Sciatic nerve (tissue), 2 donors: ENCODE results near the gene SPRYD7. TPM values are rescaled to one million over a fixed set of nuclear protein-coding genes. Genes with fewer than 3 reads are reported as not detected.

Source experiments
- ATAC-seq: fragments of 200-7000 bp; cut with Tn5 transposase; one replicate; pipeline ENCODE4 v1.9.1; 2020; ENCODE audit warnings: mild to moderate bottlenecking, moderate library complexity
- DNase-seq: peaks from one replicate; pipeline ENCODE4 v3.0.0-alpha.2; 2020; ENCODE audit warnings: low spot score
- intact Hi-C: fragments of 100-400 bp; cut with DNase I; formaldehyde crosslinking; loops from one replicate; pipeline ENCODE4 v1.14.2; 2022
- total RNA-seq: library from RNA; stranded (reverse); fragmentation: NEBNext Ultra II Directional; extraction: Animal tissue kit (Norgen Biotek cat#: 25700); gene quantifications from one replicate; pipeline ENCODE4 v1.2.1, GENCODE V29; 2021
- donor health status: DM: no; HTN: no; CAD: no.
- donor health status: DM: no; HTN: no; CAD: no.

The SPRYD7 gene
- total RNA-seq, 1 donor from 2014 or later = 7.8 TPM

DNA sequence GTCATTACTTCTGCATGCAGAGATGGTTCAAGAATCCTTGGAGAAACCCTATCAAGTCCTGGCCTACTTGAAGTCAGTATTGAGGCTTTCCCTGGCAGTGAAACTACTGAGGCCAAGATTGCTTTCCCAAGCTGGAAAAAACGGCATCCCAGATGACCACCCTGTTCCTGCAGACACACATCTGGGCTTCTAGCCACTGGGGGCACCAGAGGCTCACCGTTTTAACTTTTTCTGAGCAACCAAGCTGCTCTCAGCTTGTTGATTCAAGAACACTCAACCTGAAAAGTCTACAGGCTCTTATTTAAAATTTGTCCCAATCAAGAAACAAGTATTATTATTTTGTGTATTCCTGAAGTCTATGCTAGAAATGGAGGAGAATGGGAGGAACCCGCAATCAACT is 66.6 kb downstream of the SPRYD7 start:
- no peak for DNase-seq
- intact Hi-C loops = no loop called here

DNA sequence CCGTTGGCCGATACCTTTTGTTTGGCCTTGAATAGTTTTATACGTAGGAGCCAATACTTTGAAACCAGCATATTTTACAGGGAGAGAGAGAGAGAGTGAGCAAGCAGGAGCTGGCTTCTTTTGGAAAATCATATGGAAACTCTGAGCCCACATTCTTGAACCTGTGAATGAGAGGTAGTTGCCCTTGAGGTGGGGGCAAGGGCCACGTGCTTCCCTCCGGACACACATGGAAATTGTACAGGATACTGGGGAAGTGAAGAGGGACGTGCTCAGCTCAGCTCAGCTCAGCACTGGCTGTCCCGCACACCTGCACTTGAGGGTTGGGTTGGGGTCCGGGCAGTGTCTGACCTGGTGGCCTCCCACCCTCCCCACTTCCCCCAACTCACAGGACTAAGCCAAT is 68.3 kb downstream of the SPRYD7 start:
- intact Hi-C loops = no loop called here

More for the DNA sequence above, 66.6 kb downstream of the SPRYD7 start:
- ATAC-seq = no peak

DNA sequence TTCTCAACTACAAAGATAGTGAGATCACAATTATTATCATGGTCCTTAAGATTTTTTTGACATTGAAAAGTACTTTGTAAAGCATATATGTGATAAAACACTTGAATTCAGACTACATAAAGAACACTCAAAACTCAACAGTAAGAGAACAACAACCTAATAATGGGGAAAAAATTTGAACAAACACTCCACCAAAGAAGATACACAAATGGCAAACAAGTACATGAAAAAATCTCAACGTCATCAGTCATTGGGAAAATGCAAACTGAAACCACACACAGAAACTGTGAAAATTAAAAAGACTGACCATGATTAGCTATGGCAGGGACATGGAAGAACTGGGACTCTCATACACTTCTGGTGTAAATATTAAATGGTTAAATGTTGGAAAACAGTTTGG is 70.9 kb downstream of the SPRYD7 start:
- DNase-seq = no peak
- no peak for ATAC-seq
- intact Hi-C loops = no loop called here

More for the DNA sequence above, 68.3 kb downstream of the SPRYD7 start:
- DNase-seq = no peak
- ATAC-seq = no peak

DNA sequence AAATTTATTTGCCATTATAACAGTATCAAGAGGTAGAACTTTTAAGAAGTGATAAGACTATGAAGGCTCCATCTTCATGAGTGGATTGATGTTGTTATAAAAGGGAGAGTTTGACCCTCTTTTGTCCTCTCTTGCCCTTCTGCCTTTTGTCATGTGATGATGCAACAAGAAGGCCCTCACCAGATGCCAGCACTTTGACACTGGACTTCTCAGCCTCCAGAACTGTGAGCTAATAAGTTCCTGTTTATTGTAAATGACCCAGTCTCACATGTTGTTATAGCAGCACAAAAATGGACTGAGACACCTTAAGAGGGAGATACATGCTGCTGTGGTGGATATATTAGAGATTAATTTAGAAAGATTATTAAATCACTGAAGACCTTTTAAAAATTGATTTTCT is 71.6 kb downstream of the SPRYD7 start:
- DNase-seq = no peak
- ATAC-seq = no peak
- intact Hi-C loops = no loop called here

Other genes with a start within 250 kb of the SPRYD7 start
- gene EBPL, start 244.9 kb downstream of the SPRYD7 start, total RNA-seq = 38.9 TPM
- gene KPNA3, start 143.7 kb downstream of the SPRYD7 start, total RNA-seq = 31.7 TPM
- 25.1 TPM for gene TRIM13, start 60.7 kb upstream of the SPRYD7 start, total RNA-seq
- gene KCNRG, start 79.1 kb upstream of the SPRYD7 start, total RNA-seq = 0.45 TPM